H9 (cell line): ENCODE measurements around the gene GREB1L. TPM values are rescaled to one million over a fixed set of nuclear protein-coding genes. Genes with fewer than 3 reads are reported as not detected.

Experiments used
- DNase-seq: peaks from one replicate; pipeline ENCODE4 v3.0.0-alpha.2; 2017
- H2AFZ ChIP-seq: one replicate; pipeline ENCODE4 v1.6.1; 2013; ENCODE audit warnings: mild to moderate bottlenecking, low read length, control low read depth, moderate library complexity
- H2AK5ac ChIP-seq: 2 replicates; pipeline ENCODE4 v1.6.1; 2013; ENCODE audit warnings: low read length, control low read depth, mixed read lengths; ENCODE audit not compliant: insufficient read length
- H2BK120ac ChIP-seq: one replicate; pipeline ENCODE4 v1.6.1; 2013; ENCODE audit warnings: low read depth, mild to moderate bottlenecking, low read length, control low read depth, inconsistent platforms; ENCODE audit not compliant: poor library complexity, severe bottlenecking
- H2BK12ac ChIP-seq: 2 replicates; pipeline ENCODE4 v1.6.1; 2013; ENCODE audit warnings: low read length, control low read depth, mixed read lengths, low read depth; ENCODE audit not compliant: insufficient read length
- H2BK15ac ChIP-seq: 2 replicates; pipeline ENCODE4 v1.6.1; 2013; ENCODE audit warnings: low read depth, low read length, control low read depth
- H2BK20ac ChIP-seq: one replicate; pipeline ENCODE4 v1.6.1; 2013; ENCODE audit warnings: low read depth, mild to moderate bottlenecking, low read length, control low read depth, inconsistent platforms; ENCODE audit not compliant: poor library complexity, severe bottlenecking
- H2BK5ac ChIP-seq: 2 replicates; pipeline ENCODE4 v1.6.1; 2013; ENCODE audit warnings: low read length, control low read depth, mixed read lengths; ENCODE audit not compliant: insufficient read length
- H3K14ac ChIP-seq: 2 replicates; pipeline ENCODE4 v1.6.1; 2013; ENCODE audit warnings: low read length, control low read depth; ENCODE audit not compliant: insufficient read depth
- H3K18ac ChIP-seq: 2 replicates; pipeline ENCODE4 v1.6.1; 2013; ENCODE audit warnings: low read depth, mild to moderate bottlenecking, mixed read lengths, low read length, control low read depth; ENCODE audit not compliant: insufficient read length
- H3K23ac ChIP-seq: 2 replicates; pipeline ENCODE4 v1.6.1; 2013; ENCODE audit warnings: low read length, control low read depth, mixed read lengths, low read depth; ENCODE audit not compliant: insufficient read length
- H3K23me2 ChIP-seq: 2 replicates; pipeline ENCODE4 v1.6.1; 2013; ENCODE audit warnings: low read depth, mild to moderate bottlenecking, mixed read lengths, low read length, control low read depth; ENCODE audit not compliant: insufficient read length, poor library complexity, severe bottlenecking
- H3K27ac ChIP-seq: 2 replicates; pipeline ENCODE4 v1.5.1; 2013; ENCODE audit warnings: low read length, control low read depth, mixed read lengths, low read depth; ENCODE audit not compliant: insufficient read length
- H3K27me3 ChIP-seq: 2 replicates; pipeline ENCODE4 v1.6.1; 2013; ENCODE audit warnings: low read length, control low read depth, inconsistent platforms; ENCODE audit not compliant: insufficient read depth
- H3K4ac ChIP-seq: 2 replicates; pipeline ENCODE4 v1.6.1; 2013; ENCODE audit warnings: low read depth, mild to moderate bottlenecking, control low read depth, inconsistent platforms, low read length, moderate library complexity
- H3K4me1 ChIP-seq: 2 replicates; pipeline ENCODE4 v1.6.1; 2013; ENCODE audit warnings: low read length, control low read depth, inconsistent platforms; ENCODE audit not compliant: insufficient read depth
- H3K4me2 ChIP-seq: 2 replicates; pipeline ENCODE4 v1.6.1; 2013; ENCODE audit warnings: low read length, control low read depth, mixed read lengths; ENCODE audit not compliant: insufficient read length, insufficient read depth
- H3K56ac ChIP-seq: 2 replicates; pipeline ENCODE4 v1.6.1; 2013; ENCODE audit warnings: low read depth, mild to moderate bottlenecking, mixed read lengths, low read length, control low read depth; ENCODE audit not compliant: insufficient read length
- H3K79me1 ChIP-seq: 2 replicates; pipeline ENCODE4 v1.6.1; 2013; ENCODE audit warnings: low read depth, mild to moderate bottlenecking, moderate library complexity, low read length, control low read depth, inconsistent platforms; ENCODE audit not compliant: insufficient read depth, poor library complexity, severe bottlenecking
- H3K79me2 ChIP-seq: 2 replicates; pipeline ENCODE4 v1.6.1; 2013; ENCODE audit warnings: low read length, control low read depth, inconsistent platforms; ENCODE audit not compliant: insufficient read depth
- H3K9ac ChIP-seq: 2 replicates; pipeline ENCODE4 v1.6.1; 2013; ENCODE audit warnings: low read length, control low read depth, mixed read lengths; ENCODE audit not compliant: insufficient read length; ENCODE audit errors: extremely low read depth
- H3K9me3 ChIP-seq: one replicate; pipeline ENCODE4 v1.6.1; 2013; ENCODE audit warnings: low read depth, low read length, inconsistent platforms; ENCODE audit not compliant: control insufficient read depth
- H3T11ph ChIP-seq: one replicate; pipeline ENCODE4 v1.6.1; 2013; ENCODE audit warnings: mild to moderate bottlenecking, low read length, control low read depth, inconsistent platforms
- H4K20me1 ChIP-seq: one replicate; pipeline ENCODE4 v1.6.1; 2013; ENCODE audit not compliant: control insufficient read depth, insufficient read length, insufficient read depth
- H4K5ac ChIP-seq: 2 replicates; pipeline ENCODE4 v1.6.1; 2013; ENCODE audit warnings: low read depth, mild to moderate bottlenecking, mixed read lengths, low read length, control low read depth; ENCODE audit not compliant: insufficient read length
- H4K8ac ChIP-seq: replicated peaks from 2 replicates; pipeline ENCODE4 v1.6.1; 2013; ENCODE audit warnings: low read length, control low read depth, mixed read lengths, low read depth; ENCODE audit not compliant: insufficient read length
- H4K91ac ChIP-seq: 2 replicates; pipeline ENCODE4 v1.6.1; 2013; ENCODE audit warnings: low read depth, mild to moderate bottlenecking, moderate library complexity, mixed read lengths, low read length, control low read depth; ENCODE audit not compliant: insufficient read length
- H3K27ac Mint-ChIP-seq, 3 experiments: 2 replicates in 2 of 3; 3 replicates in 1 of 3; pipeline ENCODE4 v1.8.0; 2020 to 2021; ENCODE audit warnings: mixed read lengths in 3 of 3, mild to moderate bottlenecking in 1 of 3, moderate library complexity in 1 of 3
- H3K27me3 Mint-ChIP-seq: 2 replicates; pipeline ENCODE4 v1.8.0; 2021; ENCODE audit warnings: low read depth, mild to moderate bottlenecking, moderate library complexity, mixed read lengths
- H3K36me3 Mint-ChIP-seq, 3 experiments: 2 replicates in 2 of 3; 3 replicates in 1 of 3; pipeline ENCODE4 v1.8.0; 2020 to 2021; ENCODE audit warnings: low read depth in 3 of 3, mixed read lengths in 3 of 3; ENCODE audit not compliant: insufficient read depth in 1 of 3
- H3K4me1 Mint-ChIP-seq, 2 experiments: 2 replicates each; pipeline ENCODE4 v1.8.0; 2020; ENCODE audit warnings: mixed read lengths in 2 of 2
- H3K4me3 Mint-ChIP-seq, 2 experiments: 2 replicates in 1 of 2; 3 replicates in 1 of 2; pipeline ENCODE4 v1.8.0; 2020 to 2021; ENCODE audit warnings: mild to moderate bottlenecking in 2 of 2, mixed read lengths in 2 of 2, moderate library complexity in 1 of 2
- H3K9me3 Mint-ChIP-seq, 2 experiments: 2 replicates in 1 of 2; 3 replicates in 1 of 2; pipeline ENCODE4 v1.8.0; 2020; ENCODE audit warnings: mild to moderate bottlenecking in 2 of 2, mixed read lengths in 2 of 2, moderate library complexity in 1 of 2
- WGBS: extraction: QIAGEN DNeasy Blood & Tissue Kit; methylation state at CpG from one replicate; pipeline ENCODE4 v1.1.7; 2013; ENCODE audit warnings: missing lambda C conversion rate, low lambda C conversion rate, mixed read lengths; ENCODE audit not compliant: insufficient read length; ENCODE audit errors: extremely low coverage; 5-methylcytosine and 5-hydroxymethylcytosine counted together
- total RNA-seq: library from RNA; stranded (reverse); gene quantifications from 2 replicates; pipeline ENCODE4 v1.2.1, GENCODE V29; 2021
- TF ChIP-seq, protein P1 (sequence below): fragments of 200-600 bp; sonication (generic); conservative IDR thresholded peaks from 3 replicates; pipeline ENCODE4 v1.8.0; 2021; ENCODE audit warnings: antibody characterized with exemption, mild to moderate bottlenecking

GREB1L gene
- total RNA-seq, 1 experiment from 2014 or later, result 2.7 TPM

- H3K14ac ChIP-seq, result no peak overlapping the region
- no peak overlapping the region for H2AK5ac ChIP-seq
- H3K18ac ChIP-seq, result no peak overlapping the region
- H2BK12ac ChIP-seq, result no peak overlapping the region
- no peaks in the 10 kb centered on the region for H3K79me1 ChIP-seq
- no peaks in the 10 kb centered on the region for H3K4me1 Mint-ChIP-seq
- H3K23ac ChIP-seq, result no peak overlapping the region
- H3K4me2 ChIP-seq, result no peak overlapping the region
- no peak for DNase-seq
- H3K4me3 Mint-ChIP-seq, result no peak overlapping the region
- no peak overlapping the region for H4K91ac ChIP-seq
- no peak overlapping the region for H2BK5ac ChIP-seq
- no peaks in the 10 kb centered on the region for H4K20me1 ChIP-seq
- H2BK20ac ChIP-seq, result no peak overlapping the region
- no peaks in the 10 kb centered on the region for H3K4me1 ChIP-seq
- H3K27me3 Mint-ChIP-seq, result peaks cover 33% of the 10 kb centered on the region
- H3K9ac ChIP-seq, result no peak overlapping the region
- no peak overlapping the region for H3K4ac ChIP-seq
- H3K27me3 ChIP-seq, result peaks cover 4% of the 10 kb centered on the region; the same call in 1 of the 2 replicates
- H3K27ac Mint-ChIP-seq, result no peak overlapping the region
- no peaks in the 10 kb centered on the region for H3K23me2 ChIP-seq
- no peak overlapping the region for H3K56ac ChIP-seq
- no peaks in the 10 kb centered on the region; a peak in 1 of 7 replicates for H3K36me3 Mint-ChIP-seq
- TF ChIP-seq, protein P1, sequence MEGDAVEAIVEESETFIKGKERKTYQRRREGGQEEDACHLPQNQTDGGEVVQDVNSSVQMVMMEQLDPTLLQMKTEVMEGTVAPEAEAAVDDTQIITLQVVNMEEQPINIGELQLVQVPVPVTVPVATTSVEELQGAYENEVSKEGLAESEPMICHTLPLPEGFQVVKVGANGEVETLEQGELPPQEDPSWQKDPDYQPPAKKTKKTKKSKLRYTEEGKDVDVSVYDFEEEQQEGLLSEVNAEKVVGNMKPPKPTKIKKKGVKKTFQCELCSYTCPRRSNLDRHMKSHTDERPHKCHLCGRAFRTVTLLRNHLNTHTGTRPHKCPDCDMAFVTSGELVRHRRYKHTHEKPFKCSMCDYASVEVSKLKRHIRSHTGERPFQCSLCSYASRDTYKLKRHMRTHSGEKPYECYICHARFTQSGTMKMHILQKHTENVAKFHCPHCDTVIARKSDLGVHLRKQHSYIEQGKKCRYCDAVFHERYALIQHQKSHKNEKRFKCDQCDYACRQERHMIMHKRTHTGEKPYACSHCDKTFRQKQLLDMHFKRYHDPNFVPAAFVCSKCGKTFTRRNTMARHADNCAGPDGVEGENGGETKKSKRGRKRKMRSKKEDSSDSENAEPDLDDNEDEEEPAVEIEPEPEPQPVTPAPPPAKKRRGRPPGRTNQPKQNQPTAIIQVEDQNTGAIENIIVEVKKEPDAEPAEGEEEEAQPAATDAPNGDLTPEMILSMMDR, result no peak
- H2BK15ac ChIP-seq, result no peak overlapping the region
- WGBS, result no CpG with 5 or more reads among the region's 3 CpGs
- H2BK120ac ChIP-seq, result no peak overlapping the region
- H3T11ph ChIP-seq, result no peak overlapping the region
- H3K79me2 ChIP-seq, result no peaks in the 10 kb centered on the region
- no peak overlapping the region for H4K5ac ChIP-seq
- H3K9me3 ChIP-seq, result no peaks in the 10 kb centered on the region
- no peaks in the 10 kb centered on the region; a peak in 1 of 5 replicates for H3K9me3 Mint-ChIP-seq
- no peak overlapping the region for H4K8ac ChIP-seq
- no peak overlapping the region for H3K27ac ChIP-seq
- H2AFZ ChIP-seq, result no peak overlapping the region
Measured at GRCh38 chr18:21408681-21409080, 166.6 kb downstream of the GREB1L start.
